Stimulated activated CD4-positive, alpha-beta T cell treated with anti-CD3 and anti-CD28 coated beads, Interleukin-2, amount 100 ng/mL, for 48 hours (primary cell): Measurements from ENCODE around the gene ADAMTSL4.
"Not testable (repeated sequence)": the region's sequence is repeated elsewhere in the genome, so short reads cannot be mapped to it uniquely, and the experiment has no call there.

ENCODE experiments used
- DNase-seq, 2 donors: peaks; one replicate each; pipeline ENCODE4 v3.0.0-alpha.2; 2020

The ADAMTSL4 gene

DNA sequence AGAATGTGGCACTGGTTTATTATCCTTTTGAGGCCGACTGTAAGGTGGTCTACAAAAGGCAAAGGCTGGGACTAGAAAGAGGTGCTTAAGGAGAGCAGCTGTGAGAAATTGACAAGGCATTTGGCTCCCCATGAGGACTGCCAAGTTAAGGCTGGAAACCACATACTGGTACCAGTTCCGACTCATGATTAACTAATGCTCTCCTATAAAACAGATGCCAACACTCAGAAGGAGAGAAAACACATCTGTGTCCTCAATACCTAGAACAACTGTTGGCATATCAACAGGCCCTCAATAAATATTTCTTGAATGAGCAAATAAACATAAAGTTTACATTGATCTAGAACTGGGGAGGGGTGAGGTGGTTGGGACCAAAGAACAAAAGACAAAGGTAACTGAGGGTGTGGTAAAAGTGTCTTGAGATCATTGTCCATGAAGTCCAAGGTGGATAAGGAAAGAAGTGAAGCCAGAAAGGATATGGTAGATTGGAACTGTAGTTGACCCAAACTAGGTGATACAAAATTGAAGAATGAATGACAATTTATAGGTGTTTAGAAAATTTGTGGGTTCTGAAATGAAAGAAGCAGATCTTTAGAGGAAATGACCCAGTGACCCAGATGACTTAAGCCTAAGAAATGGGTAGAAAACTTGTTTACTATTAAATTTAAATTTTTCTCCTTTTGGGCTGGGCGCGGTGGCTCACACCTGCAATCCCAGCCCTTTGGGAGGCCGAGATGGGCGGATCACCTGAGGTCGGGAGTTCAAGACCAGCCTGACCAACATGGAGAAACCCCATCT, 47.1 kb downstream of the ADAMTSL4 start:
- no peak for DNase-seq

GRCh38 chr1:150596976-150597375, 47.8 kb downstream of the ADAMTSL4 start:
- DNase-seq, result no peak

DNA sequence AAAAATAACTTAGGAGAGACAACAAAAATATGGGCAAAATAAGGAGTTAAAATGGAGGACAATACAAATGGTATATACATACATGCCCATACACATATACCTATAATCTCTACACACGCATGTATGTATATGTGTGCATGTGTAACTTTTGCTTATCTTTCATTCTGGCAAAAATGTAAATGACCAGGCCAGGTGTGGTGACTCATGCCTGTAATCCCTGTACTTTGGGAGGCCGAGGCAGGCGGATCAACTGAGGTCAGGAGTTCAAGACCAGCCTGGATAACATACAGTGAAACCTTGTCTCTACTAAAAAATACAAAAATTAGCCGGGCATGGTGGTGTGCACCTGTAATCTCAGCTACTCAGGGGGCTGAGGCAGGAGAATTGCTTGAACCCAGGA, 49.1 kb downstream of the ADAMTSL4 start:
- DNase-seq, result not testable (repeated sequence)

DNA sequence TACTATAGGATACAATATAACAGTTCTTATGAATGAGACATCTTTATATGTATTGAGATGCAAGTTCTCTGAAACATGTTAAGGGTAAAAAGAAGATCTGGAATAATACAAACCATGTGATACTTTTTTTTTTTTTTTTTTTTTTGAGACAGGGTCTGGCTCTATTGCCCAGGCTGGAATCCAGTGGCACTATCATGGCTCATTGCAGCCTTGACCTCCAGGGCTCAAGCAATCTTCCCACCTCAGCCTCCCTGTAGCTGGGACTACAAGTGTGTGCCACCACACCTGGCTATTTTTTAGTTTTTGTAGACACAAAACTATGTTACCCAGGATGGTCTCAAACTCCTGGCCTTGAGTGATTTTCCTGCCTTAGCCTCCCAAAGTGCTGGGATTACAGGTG, 52.3 kb downstream of the ADAMTSL4 start:
- DNase-seq, result no peak

DNA sequence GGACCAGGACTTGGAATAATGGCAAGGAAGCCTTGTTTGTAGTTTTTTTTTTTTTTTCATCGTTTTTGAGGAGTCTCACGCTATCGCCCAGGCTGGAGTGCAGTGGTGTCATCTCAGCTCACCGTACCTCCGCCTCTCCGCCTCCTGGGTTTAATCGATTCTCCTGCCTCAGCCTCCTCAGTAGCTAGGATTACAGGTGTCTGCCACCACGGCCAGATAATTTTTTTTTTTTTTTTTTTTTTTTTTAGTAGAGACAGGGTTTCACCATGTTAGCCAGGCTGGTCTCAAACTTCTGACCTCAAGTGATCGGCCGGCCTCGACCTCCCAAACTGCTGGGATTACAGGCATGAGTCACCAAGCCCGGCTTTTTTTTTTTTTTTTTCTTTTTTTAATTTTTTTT, 53.2 kb downstream of the ADAMTSL4 start:
- DNase-seq, result not testable (repeated sequence)

DNA sequence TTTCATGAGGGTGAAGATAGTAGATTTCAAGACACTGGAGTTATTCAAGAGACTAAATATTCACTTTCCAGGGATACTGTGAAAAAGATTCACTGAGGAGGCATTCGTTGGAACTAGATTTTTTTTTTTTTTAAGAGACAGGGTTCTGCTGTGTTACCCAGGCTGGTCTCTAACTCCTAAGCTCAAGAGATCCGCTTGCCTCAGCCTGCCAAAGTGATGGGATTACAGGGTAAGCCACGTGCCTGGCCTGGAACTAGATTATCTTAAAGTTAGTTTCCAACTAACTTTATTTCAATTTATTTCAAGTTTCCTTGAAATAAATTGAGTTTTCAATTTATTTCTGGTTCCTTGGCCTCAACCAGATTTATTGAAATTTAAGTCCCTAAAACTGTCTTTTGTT, 54.5 kb downstream of the ADAMTSL4 start:
- DNase-seq, result no peak

DNA sequence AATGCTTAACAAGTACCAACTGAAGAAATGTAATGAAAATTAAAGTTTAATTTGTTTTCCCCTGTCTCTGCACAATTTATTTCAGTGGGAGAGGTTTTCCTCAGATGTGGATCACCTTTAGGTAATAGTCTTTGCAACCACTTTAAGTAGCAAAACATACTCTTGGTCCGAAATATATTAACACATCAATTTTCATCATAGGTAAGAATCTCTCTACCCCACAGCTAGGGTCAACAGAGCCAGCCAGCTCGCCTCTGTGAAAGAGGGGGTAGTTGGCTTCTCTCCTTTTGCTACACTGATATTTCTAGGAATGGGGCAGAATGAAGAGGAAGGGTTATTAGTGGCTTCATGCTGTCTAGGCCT, 55.0 kb downstream of the ADAMTSL4 start:
- no peak for DNase-seq

- not testable (repeated sequence) for DNase-seq
Observed at GRCh38 chr1:150605451-150605731, 56.2 kb downstream of the ADAMTSL4 start.

DNA sequence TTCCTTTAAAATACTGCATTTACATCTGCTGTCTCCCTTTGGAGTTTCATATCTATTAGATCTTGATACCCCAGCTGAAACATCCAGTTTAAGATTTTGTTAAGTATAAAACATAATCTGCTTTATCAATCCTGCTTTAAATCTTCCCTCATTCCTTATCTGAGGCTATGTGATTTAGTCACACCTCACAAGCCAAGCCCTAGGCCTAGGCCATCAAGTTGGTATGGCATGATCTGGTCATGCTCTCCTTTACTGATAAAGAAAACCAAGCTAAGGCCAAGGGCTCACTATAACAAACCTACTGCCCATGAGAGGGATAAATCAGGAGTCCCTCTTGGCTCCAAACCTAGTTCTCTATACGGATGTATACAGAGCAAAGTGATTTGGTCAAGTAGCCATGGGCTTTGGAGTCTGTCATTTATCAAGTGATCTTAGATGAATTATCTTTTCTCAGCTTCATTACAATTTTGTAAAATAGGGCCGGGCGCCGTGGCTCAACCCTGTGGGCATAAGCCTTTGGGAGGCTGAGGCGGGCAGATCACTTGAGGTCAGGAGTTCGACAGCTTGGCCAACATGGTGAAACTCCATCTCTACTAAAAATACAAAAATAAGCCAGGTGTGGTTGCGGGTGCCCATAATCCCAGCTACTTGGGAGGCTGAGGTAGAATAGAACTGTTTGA, 57.4 kb downstream of the ADAMTSL4 start:
- DNase-seq, result no peak

GRCh38 chr1:150609732-150610131, 60.5 kb downstream of the ADAMTSL4 start:
- no peak for DNase-seq
